ENCODE results near the gene ADGRD1. TPM values are rescaled to one million over a fixed set of nuclear protein-coding genes. Genes with fewer than 3 reads are reported as not detected.

The ADGRD1 gene
- total RNA-seq, 1 donor from 2014 or later: 1.7 TPM

DNA sequence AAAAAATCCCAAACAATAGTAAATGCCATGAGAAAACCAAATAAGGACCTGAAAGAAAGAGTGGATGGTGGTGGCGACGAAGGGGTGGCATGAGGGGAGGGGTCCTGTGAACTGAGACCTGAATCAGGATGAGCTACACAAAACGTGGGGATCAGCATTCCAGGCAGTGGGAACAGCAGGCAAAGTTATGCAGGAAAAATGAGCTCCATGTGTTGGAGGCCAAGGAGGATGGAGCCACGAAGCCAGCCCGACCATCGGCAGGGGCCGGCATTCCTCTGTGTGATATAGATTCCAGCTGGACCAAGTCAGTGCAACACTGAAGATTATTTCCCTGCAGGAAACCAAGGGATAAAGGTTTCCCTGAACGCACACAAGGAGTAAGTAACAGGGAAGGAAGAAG lies 7.1 kb downstream of the ADGRD1 start:
- Mint-ChIP-seq H3K36me3 (ENCODE audit: low read depth, unreplicated experiment) (no peaks in the 10 kb centered on the region), H3K4me1 (ENCODE audit: unreplicated experiment) (no peaks in the 10 kb centered on the region), H3K27me3 (ENCODE audit: unreplicated experiment) (peaks cover 1% of the 10 kb centered on the region)

DNA sequence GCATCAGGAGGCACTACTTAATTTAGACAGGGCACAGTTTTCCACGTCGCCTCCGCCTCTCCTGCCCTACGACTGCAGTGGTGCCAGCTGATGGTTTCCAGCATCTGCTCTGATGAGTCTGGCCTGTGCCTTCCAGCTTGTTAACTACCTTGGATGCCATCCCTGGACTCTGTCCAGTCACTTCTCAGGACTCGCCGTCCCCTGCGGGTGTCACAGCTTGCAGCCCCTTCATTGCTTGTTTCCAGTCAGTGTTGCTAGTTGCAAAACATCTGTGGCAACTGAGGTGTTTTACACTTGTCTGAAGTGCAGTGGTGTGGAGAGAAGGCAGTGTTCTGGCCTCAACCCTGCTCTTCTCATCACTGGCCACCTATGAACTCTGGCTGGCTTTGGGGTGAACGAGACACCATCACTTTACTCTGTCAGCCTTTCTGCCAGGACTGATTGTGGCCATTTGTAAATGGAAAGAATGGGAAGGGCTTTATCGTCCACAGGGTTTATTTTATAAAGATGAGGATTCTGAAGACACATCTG lies 8.3 kb downstream of the ADGRD1 start:
- H3K27me3 Mint-ChIP-seq (ENCODE audit: unreplicated experiment): peaks cover 1% of the 10 kb centered on the region
- no peak overlapping the region for H3K27ac Mint-ChIP-seq (ENCODE audit: unreplicated experiment)
- H3K36me3 Mint-ChIP-seq (ENCODE audit: low read depth, unreplicated experiment): no peaks in the 10 kb centered on the region
- H3K4me3 Mint-ChIP-seq (ENCODE audit: unreplicated experiment): no peak overlapping the region
- H3K9me3 Mint-ChIP-seq (ENCODE audit: unreplicated experiment): no peaks in the 10 kb centered on the region
- TF ChIP-seq, protein P1, sequence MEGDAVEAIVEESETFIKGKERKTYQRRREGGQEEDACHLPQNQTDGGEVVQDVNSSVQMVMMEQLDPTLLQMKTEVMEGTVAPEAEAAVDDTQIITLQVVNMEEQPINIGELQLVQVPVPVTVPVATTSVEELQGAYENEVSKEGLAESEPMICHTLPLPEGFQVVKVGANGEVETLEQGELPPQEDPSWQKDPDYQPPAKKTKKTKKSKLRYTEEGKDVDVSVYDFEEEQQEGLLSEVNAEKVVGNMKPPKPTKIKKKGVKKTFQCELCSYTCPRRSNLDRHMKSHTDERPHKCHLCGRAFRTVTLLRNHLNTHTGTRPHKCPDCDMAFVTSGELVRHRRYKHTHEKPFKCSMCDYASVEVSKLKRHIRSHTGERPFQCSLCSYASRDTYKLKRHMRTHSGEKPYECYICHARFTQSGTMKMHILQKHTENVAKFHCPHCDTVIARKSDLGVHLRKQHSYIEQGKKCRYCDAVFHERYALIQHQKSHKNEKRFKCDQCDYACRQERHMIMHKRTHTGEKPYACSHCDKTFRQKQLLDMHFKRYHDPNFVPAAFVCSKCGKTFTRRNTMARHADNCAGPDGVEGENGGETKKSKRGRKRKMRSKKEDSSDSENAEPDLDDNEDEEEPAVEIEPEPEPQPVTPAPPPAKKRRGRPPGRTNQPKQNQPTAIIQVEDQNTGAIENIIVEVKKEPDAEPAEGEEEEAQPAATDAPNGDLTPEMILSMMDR (IDR thresholded peaks at IDR 0.05; ENCODE audit: unreplicated experiment): no peak
- DNase-seq (ENCODE audit: low spot score): no peak
- no peaks in the 10 kb centered on the region for H3K4me1 Mint-ChIP-seq (ENCODE audit: unreplicated experiment)

More for the DNA sequence above, 7.1 kb downstream of the ADGRD1 start:
- no peak overlapping the region for H3K4me3 Mint-ChIP-seq (ENCODE audit: unreplicated experiment)
- DNase-seq (ENCODE audit: low spot score): no peak
- TF ChIP-seq, protein P1 (IDR thresholded peaks at IDR 0.05; ENCODE audit: unreplicated experiment): no peak
- no peaks in the 10 kb centered on the region for H3K9me3 Mint-ChIP-seq (ENCODE audit: unreplicated experiment)
- H3K27ac Mint-ChIP-seq (ENCODE audit: unreplicated experiment): no peak overlapping the region

DNA sequence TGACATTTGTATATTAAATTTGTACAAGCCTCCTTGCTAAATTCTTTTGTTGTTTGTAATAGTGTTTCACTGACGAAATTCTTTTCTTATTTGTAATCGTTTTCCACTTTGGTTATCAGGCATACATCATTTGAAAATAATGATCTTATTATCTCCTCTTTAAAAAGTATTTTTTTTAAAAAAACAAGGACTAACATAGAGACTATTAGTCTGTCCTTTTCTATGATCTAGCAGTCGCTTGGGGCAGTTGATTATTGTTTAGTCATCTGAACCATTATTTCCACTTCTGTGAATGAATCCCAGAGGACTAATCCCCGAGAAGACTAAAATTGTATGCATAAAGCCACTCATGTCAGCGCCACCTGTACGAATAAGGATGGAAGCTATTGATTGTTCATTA lies 11.5 kb downstream of the ADGRD1 start:
- H3K4me3 Mint-ChIP-seq (ENCODE audit: unreplicated experiment): no peak overlapping the region

DNA sequence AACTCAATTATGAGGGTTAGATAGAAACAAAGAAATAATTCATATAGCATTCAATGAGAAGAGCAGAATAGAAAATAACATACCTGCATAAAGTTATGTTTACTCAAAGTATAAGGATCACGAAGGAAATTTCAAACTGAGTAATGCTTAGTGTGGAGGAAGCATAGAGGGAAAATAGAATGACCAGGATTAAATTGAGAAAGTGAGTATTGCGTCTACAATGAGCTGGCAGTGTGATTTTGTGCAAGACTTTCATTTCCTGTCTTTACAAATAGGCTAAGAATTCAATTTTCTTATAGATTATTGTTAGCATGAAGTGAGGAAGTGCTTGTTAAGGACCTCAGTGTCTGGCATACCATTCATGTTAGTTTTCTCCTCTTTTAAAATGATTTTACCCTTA lies 12.0 kb downstream of the ADGRD1 start:
- H3K9me3 Mint-ChIP-seq (ENCODE audit: unreplicated experiment): no peaks in the 10 kb centered on the region
- H3K4me3 Mint-ChIP-seq (ENCODE audit: unreplicated experiment): no peak overlapping the region
- H3K27ac Mint-ChIP-seq (ENCODE audit: unreplicated experiment): no peak overlapping the region
- no peak for DNase-seq (ENCODE audit: low spot score)
- peaks cover 1% of the 10 kb centered on the region for H3K27me3 Mint-ChIP-seq (ENCODE audit: unreplicated experiment)
- TF ChIP-seq, protein P1 (IDR thresholded peaks at IDR 0.05; ENCODE audit: unreplicated experiment): no peak
- H3K4me1 Mint-ChIP-seq (ENCODE audit: unreplicated experiment): no peaks in the 10 kb centered on the region
- no peaks in the 10 kb centered on the region for H3K36me3 Mint-ChIP-seq (ENCODE audit: low read depth, unreplicated experiment)

More for the DNA sequence above, 11.5 kb downstream of the ADGRD1 start:
- Mint-ChIP-seq H3K27me3 (ENCODE audit: unreplicated experiment) (peaks cover 1% of the 10 kb centered on the region), H3K4me1 (ENCODE audit: unreplicated experiment) (no peaks in the 10 kb centered on the region), H3K27ac (ENCODE audit: unreplicated experiment) (no peak overlapping the region), H3K36me3 (ENCODE audit: low read depth, unreplicated experiment) (no peaks in the 10 kb centered on the region), H3K9me3 (ENCODE audit: unreplicated experiment) (no peaks in the 10 kb centered on the region)
- TF ChIP-seq, protein P1 (IDR thresholded peaks at IDR 0.05; ENCODE audit: unreplicated experiment): no peak
- no peak for DNase-seq (ENCODE audit: low spot score)

DNA sequence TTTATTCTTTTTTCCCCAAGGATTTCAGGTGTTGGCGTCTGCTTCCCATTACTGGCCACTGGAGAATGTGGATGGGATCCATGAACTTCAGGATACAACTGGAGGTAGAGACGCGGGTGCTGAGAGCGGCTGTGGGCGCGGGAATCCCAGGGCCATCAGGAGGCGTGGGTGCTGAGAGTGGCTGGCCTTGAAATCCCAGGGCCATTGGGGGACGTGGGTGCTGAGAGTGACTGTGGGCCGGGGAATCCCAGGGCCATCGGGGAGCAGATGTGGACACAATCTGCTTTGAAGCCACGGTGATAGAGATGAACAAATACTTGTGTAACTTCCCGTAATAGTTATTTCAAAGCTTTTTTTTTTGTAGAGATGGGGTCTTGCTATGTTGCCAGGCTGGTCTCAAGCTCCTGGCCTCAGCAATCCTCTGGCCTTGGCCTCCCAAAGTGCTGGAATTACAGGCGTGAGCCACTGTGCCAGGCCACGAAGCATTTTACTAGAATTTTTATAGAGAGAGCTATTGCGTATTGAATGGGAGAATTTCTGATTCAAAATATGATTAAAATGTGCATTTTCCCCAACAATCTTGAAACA lies 12.8 kb downstream of the ADGRD1 start:
- Mint-ChIP-seq H3K4me3 (ENCODE audit: unreplicated experiment) (no peak overlapping the region), H3K27ac (ENCODE audit: unreplicated experiment) (no peak overlapping the region), H3K36me3 (ENCODE audit: low read depth, unreplicated experiment) (no peaks in the 10 kb centered on the region), H3K4me1 (ENCODE audit: unreplicated experiment) (no peaks in the 10 kb centered on the region), H3K9me3 (ENCODE audit: unreplicated experiment) (no peaks in the 10 kb centered on the region), H3K27me3 (ENCODE audit: unreplicated experiment) (no peaks in the 10 kb centered on the region)
- TF ChIP-seq, protein P1 (IDR thresholded peaks at IDR 0.05; ENCODE audit: unreplicated experiment): no peak
- no peak for DNase-seq (ENCODE audit: low spot score)

All from endothelial cell (in vitro differentiated cells).